Measurements from ENCODE around the gene TGFB1I1.

DNA sequence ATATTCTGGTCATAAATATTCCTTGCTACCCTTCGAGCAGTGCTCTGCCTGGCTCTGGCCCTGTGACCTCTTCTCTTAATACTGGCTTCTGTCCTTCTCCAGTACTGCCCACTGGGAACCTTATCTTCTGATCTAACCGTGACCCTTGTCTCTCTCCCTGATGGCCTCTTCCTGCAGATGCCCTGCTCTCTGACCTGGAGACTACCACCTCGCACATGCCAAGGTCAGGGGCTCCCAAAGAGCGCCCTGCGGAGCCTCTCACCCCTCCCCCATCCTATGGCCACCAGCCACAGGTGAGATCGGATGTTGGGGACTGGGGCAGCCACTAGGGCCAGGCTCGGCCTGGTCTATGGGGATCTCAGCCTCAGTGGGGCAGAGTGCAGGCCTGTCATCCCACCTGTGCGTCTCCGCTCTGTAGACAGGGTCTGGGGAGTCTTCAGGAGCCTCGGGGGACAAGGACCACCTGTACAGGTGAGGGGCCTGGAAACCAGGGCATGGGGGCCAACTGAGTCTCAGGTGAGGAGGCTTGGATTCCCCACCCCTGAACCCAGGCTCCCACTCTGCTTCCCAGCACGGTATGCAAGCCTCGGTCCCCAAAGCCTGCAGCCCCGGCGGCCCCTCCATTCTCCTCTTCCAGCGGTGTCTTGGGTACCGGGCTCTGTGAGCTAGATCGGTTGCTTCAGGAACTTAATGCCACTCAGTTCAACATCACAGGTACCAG, 1.5 kb downstream of the TGFB1I1 start:
- TF ChIP-seq, protein P1, sequence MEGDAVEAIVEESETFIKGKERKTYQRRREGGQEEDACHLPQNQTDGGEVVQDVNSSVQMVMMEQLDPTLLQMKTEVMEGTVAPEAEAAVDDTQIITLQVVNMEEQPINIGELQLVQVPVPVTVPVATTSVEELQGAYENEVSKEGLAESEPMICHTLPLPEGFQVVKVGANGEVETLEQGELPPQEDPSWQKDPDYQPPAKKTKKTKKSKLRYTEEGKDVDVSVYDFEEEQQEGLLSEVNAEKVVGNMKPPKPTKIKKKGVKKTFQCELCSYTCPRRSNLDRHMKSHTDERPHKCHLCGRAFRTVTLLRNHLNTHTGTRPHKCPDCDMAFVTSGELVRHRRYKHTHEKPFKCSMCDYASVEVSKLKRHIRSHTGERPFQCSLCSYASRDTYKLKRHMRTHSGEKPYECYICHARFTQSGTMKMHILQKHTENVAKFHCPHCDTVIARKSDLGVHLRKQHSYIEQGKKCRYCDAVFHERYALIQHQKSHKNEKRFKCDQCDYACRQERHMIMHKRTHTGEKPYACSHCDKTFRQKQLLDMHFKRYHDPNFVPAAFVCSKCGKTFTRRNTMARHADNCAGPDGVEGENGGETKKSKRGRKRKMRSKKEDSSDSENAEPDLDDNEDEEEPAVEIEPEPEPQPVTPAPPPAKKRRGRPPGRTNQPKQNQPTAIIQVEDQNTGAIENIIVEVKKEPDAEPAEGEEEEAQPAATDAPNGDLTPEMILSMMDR (IDR thresholded peaks at IDR 0.05; ENCODE audit: low read length): no peak
- no peak for TF ChIP-seq EZH2 (IDR thresholded peaks at IDR 0.05; ENCODE audit: borderline replicate concordance, low read length)

Data from OCI-LY1 (cell line).